RPMI7951 (cell line): ENCODE measurements around the gene SOST. TPM values are rescaled to one million over a fixed set of nuclear protein-coding genes. Genes with fewer than 3 reads are reported as not detected.

Experiments
- DNase-seq: peaks from one replicate; pipeline ENCODE4 v3.0.0-alpha.2; 2012; ENCODE audit warnings: low read depth
- total RNA-seq: library from RNA; depleted of rRNA; stranded (reverse); fragments of >200 nt; shearing (Covaris generic); gene quantifications from 2 replicates; pipeline ENCODE4 v1.2.3, GENCODE V29; 2014; rRNA removed

The SOST gene
- total RNA-seq, 1 experiment from 2014 or later = not detected

DNA sequence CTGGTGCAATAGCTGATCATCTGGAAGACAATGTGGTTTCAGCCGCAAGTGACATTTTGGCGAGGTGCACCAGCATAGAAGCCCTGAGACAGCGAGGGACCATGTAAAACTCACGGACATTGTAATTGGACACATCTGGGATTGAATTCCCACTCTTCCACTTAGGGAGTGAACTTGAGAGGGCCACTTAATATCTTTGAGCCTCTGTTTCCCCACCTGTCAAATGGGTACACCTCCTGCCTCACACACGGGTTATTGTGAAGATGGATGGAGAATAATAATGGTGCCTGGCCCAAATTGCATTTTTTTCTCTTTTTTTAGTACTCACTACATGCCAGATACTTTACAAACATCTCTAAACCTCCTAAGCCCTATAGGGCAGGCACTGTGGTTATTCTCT, 51.4 kb downstream of the SOST start:
- DNase-seq = no peak

DNA sequence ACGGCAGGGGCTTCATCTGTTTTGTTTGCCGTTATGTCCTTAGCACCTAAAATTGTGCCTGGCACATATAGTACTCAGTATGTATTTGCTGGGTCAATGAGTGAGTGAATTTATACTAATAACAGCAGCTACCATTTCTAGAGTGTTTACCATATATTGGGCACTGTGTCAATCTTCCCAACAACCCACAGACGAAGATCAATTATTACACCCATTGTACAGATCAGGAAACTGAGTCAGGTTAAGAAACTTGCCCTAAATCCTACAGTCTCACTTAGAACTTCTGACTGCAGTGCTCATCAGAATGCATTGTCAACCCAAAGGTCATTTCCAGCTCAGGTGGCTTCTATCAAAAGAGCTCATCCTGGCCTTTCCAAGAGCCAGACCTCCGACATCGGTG, 52.4 kb downstream of the SOST start:
- no peak for DNase-seq

Other genes starting within 250 kb of the SOST start
- gene ETV4, start 212.5 kb downstream of the SOST start, total RNA-seq = 44.2 and 46.9 TPM in 2 replicates
- under 0.01 TPM in 1 of 2 replicates, not detected in the other for gene MEOX1, start 96.9 kb downstream of the SOST start, total RNA-seq
- 32.3 and 32.4 TPM in 2 replicates for gene DUSP3, start 20.2 kb upstream of the SOST start, total RNA-seq
- not detected in 2 replicates for gene CFAP97D1, start 21.6 kb upstream of the SOST start, total RNA-seq
- 4.9 and 6.1 TPM in 2 replicates for gene MPP3, start 74.4 kb upstream of the SOST start, total RNA-seq
- not detected in 2 replicates for gene CD300LG, start 88.4 kb upstream of the SOST start, total RNA-seq
- 0.78 and 0.96 TPM in 2 replicates for gene MPP2, start 148.7 kb upstream of the SOST start, total RNA-seq
- gene PPY, start 183.7 kb upstream of the SOST start, total RNA-seq = not detected in 2 replicates
- gene PYY, start 195.1 kb upstream of the SOST start, total RNA-seq = not detected in 2 replicates
- gene NAGS, start 245.8 kb upstream of the SOST start, total RNA-seq = 1.8 and 3.3 TPM in 2 replicates